Transverse colon (tissue), 4 donors: ENCODE measurements around the gene SLC24A4. TPM values are rescaled to one million over a fixed set of nuclear protein-coding genes. Genes with fewer than 3 reads are reported as not detected.

Experiments
- DNase-seq: peaks from one replicate; pipeline ENCODE4 v3.0.0-alpha.2; 2019
- H3K27ac ChIP-seq, 4 donors: fragments of 200-600 bp; sonication (generic); 2 replicates each; pipeline ENCODE4 v1.5.1; 2016 to 2018; ENCODE audit warnings: inconsistent platforms in 4 of 4
- H3K27me3 ChIP-seq: fragments of 200-600 bp; sonication (generic); 2 replicates; pipeline ENCODE4 v1.5.1; 2017; ENCODE audit warnings: inconsistent platforms
- H3K36me3 ChIP-seq, 4 donors: fragments of 200-600 bp; sonication (generic); 2 replicates each; pipeline ENCODE4 v1.5.1; 2017 to 2019; ENCODE audit warnings: inconsistent platforms in 4 of 4
- H3K4me1 ChIP-seq, 4 donors: fragments of 200-600 bp; sonication (generic); 2 replicates each; pipeline ENCODE4 v1.5.1; 2017 to 2020; ENCODE audit warnings: inconsistent platforms in 4 of 4
- H3K4me3 ChIP-seq, 4 donors: fragments of 200-600 bp; sonication (generic); 1 replicate in 1 of 4; 2 replicates in 3 of 4; pipeline versions ENCODE4 v1.5.1 to v1.6.1; 2017 to 2019; ENCODE audit warnings: inconsistent platforms in 4 of 4
- H3K9me3 ChIP-seq, 2 donors: fragments of 200-600 bp; sonication (generic); 2 replicates each; pipeline ENCODE4 v1.5.1; 2017 to 2019; ENCODE audit warnings: inconsistent platforms in 2 of 2
- EP300 ChIP-seq: sonication (generic); formaldehyde crosslinking; IDR thresholded peaks from one replicate; pipeline ENCODE4 v1.6.1; 2017; ENCODE audit warnings: antibody characterized with exemption, low read depth
- POLR2A ChIP-seq: fragments of 450-650 bp; IDR thresholded peaks from one replicate; pipeline ENCODE4 v1.6.1; 2016; ENCODE audit warnings: antibody characterized with exemption, mild to moderate bottlenecking, moderate library complexity
- POLR2AphosphoS5 ChIP-seq, 3 donors: sonication (generic); formaldehyde crosslinking; IDR thresholded peaks; one replicate each; pipeline ENCODE4 v1.6.1; 2016; ENCODE audit warnings: antibody characterized with exemption in 3 of 3
- WGBS, 2 donors: methylation state at CpG; one replicate each; pipeline ENCODE4 v1.1.5; 2018; ENCODE audit warnings: low coverage in 1 of 2; 5-methylcytosine and 5-hydroxymethylcytosine counted together
- in situ Hi-C, 4 donors: fragments of 200-750 bp; cut with MboI; loops; one replicate each; pipeline versions ENCODE4 v1.15.0 to v1.15.1; 2017; ENCODE audit warnings: low sequenced_read_pairs in 3 of 4, low pct_ligation_motif_present in 1 of 4, low pct_unique_long_range_greater_than_20kb in 1 of 4
- intact Hi-C: fragments of 100-400 bp; cut with DNase I; formaldehyde crosslinking; loops from one replicate; pipeline ENCODE4 v1.15.1; 2023; ENCODE audit warnings: low total_unique reads
- total RNA-seq, 4 donors: library from RNA; depleted of rRNA; stranded (reverse); fragments of >200 nt; gene quantifications; one replicate each; pipeline ENCODE4 v1.1.0, GENCODE V29; 2016
- TF ChIP-seq, protein P1 (sequence below), 5 experiments: fragments of 200-600 bp in 3 of 5; fragments of 450-650 bp in 2 of 5; sonication (generic) in 3 of 5; IDR thresholded peaks; 1 replicate in 2 of 5; 2 replicates in 3 of 5; pipeline ENCODE4 v1.5.1; 2016 to 2017; ENCODE audit warnings: antibody characterized with exemption in 5 of 5, inconsistent platforms in 3 of 5, mild to moderate bottlenecking in 2 of 5, moderate library complexity in 1 of 5

Gene SLC24A4
- total RNA-seq, 4 donors from 2014 or later = 0.27 to 0.48 TPM; not detected in 2

DNA sequence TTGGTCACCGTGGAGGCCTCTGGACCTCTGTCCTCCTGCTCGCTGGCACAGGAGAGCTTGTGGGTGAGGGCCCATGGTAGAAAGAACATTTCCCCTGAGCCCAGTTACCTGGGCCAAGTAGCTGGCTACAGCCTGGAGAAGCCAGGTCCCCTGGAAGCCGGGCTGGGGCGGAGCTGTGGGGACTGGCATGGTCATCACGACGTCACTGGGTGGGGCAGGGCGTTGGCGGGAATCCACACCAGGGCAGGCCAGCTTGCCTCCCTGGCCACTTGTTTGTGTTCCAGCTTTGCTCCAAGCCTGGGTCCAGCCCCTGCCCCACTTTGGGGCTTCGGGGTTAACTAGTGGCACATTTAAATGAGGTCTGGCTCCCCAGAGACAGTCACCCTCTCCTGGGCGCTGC is 35.0 kb upstream of the SLC24A4 start:
- H3K36me3 ChIP-seq = no peaks in the 10 kb centered on the region
- H3K4me3 ChIP-seq = no peak overlapping the region
- no peaks in the 10 kb centered on the region for H3K9me3 ChIP-seq
- WGBS, 2 donors = 80% methylated on average over 10 of the region's 10 CpGs; no CpG with 5 or more reads in 1 of the 2 donors
- H3K27ac ChIP-seq = no peak overlapping the region
- peaks cover 8% of the 10 kb centered on the region for H3K27me3 ChIP-seq
- in situ Hi-C loops = no loop called here
- peak; percentile 13 for DNase-seq
- TF ChIP-seq POLR2AphosphoS5 (IDR thresholded peaks at IDR 0.05) = no peak
- TF ChIP-seq, protein P1, sequence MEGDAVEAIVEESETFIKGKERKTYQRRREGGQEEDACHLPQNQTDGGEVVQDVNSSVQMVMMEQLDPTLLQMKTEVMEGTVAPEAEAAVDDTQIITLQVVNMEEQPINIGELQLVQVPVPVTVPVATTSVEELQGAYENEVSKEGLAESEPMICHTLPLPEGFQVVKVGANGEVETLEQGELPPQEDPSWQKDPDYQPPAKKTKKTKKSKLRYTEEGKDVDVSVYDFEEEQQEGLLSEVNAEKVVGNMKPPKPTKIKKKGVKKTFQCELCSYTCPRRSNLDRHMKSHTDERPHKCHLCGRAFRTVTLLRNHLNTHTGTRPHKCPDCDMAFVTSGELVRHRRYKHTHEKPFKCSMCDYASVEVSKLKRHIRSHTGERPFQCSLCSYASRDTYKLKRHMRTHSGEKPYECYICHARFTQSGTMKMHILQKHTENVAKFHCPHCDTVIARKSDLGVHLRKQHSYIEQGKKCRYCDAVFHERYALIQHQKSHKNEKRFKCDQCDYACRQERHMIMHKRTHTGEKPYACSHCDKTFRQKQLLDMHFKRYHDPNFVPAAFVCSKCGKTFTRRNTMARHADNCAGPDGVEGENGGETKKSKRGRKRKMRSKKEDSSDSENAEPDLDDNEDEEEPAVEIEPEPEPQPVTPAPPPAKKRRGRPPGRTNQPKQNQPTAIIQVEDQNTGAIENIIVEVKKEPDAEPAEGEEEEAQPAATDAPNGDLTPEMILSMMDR (IDR thresholded peaks at IDR 0.05) = no peak
- no peak for TF ChIP-seq POLR2A
- no peak for TF ChIP-seq EP300
- no peaks in the 10 kb centered on the region for H3K4me1 ChIP-seq
- intact Hi-C loops = no loop called here

DNA sequence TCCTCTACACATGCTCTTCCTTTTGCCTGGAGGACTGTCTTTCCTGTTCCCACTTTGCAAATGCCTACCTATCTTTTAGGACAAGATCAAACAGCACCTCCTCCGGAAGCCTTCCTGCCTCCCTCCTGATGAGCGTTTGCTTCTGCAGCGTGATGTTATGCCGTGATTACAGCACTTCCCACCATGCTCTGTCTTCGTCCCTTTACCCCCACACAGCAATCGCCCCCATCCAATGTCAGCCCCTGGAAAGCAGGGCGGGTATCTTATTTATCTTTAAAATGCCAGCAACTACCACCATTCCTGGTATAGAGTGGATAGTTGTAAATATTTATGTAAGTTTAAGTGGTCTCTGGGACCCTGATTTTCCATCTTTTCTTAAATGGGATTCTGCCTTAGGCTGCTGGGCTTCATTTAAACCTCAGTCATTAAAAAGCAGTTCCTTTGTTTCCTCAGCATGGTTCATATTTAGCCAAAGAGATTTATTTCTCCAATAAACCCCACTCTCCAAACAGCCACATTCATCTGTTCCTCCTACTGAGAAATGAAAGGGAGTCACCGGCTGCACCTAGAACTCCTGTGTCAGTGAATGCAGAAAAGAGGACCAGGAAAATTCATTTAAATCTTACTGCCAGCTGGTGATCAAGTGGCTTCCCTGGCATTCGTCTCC is 33.8 kb upstream of the SLC24A4 start:
- TF ChIP-seq POLR2AphosphoS5 (IDR thresholded peaks at IDR 0.05) (no peak), EP300 (no peak), POLR2A (no peak)
- TF ChIP-seq, protein P1 (IDR thresholded peaks at IDR 0.05) = no peak

DNA sequence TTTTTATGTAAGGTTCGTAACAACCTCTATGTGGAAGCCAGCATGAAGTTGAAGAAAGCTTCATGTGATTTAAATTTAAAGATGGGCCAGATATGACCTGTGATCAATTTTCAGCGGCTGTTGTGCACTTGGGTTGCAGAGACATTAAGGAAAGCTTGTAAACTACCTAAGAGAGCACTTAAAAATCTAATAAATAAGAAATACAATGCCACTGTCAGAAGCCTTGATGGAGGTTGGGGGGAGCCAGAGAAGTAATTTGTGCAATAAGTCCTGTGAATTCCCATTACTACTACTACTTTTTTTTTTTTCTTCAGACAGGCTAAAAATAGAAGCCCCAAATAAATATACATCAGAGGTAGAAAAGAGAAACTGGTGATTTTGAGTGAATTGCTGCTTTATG is 30.3 kb upstream of the SLC24A4 start:
- H3K36me3 ChIP-seq = no peaks in the 10 kb centered on the region
- DNase-seq = no peak
- intact Hi-C loops (no loop called here), in situ Hi-C loops (no loop called here)
- peaks cover 8% of the 10 kb centered on the region for H3K27me3 ChIP-seq
- H3K4me3 ChIP-seq = no peak overlapping the region
- 82 to 95% methylated on average over 2 of the region's 2 CpGs for WGBS, 2 donors
- TF ChIP-seq POLR2A = no peak
- TF ChIP-seq POLR2AphosphoS5 (IDR thresholded peaks at IDR 0.05) = no peak
- TF ChIP-seq, protein P1 (IDR thresholded peaks at IDR 0.05) = no peak
- TF ChIP-seq EP300 = no peak
- no peak overlapping the region for H3K27ac ChIP-seq
- no peaks in the 10 kb centered on the region for H3K4me1 ChIP-seq
- no peaks in the 10 kb centered on the region for H3K9me3 ChIP-seq

More for the DNA sequence above, 33.8 kb upstream of the SLC24A4 start:
- Histone ChIP-seq H3K27ac (no peak overlapping the region), H3K27me3 (peaks cover 8% of the 10 kb centered on the region), H3K36me3 (no peaks in the 10 kb centered on the region), H3K9me3 (no peaks in the 10 kb centered on the region), H3K4me1 (no peaks in the 10 kb centered on the region), H3K4me3 (no peak overlapping the region)
- WGBS, 2 donors = 30 to 31% methylated on average over 6 to 9 of the region's 9 CpGs
- no peak for DNase-seq
- intact Hi-C loops (no loop called here), in situ Hi-C loops (no loop called here)

DNA sequence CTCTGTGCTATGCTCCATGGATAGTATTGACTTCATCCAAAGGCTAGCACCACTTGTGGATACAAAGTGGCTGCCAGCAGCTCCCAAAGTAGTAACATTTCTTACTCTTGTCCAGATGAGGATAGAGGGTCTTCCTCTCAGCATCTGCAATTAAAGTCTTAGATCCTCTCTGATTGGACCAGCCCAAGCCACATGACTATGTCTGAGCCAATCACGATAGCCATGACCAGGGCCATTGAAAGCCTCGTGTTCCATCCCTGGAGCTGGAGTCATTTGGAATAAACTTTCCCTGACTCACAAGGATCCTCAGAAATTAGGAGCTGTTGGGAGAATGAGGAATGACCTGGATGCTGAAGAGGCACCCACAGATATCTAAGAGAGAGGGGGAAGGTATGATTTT is 28.5 kb upstream of the SLC24A4 start:
- in situ Hi-C loops = no loop called here
- TF ChIP-seq POLR2A (no peak), POLR2AphosphoS5 (IDR thresholded peaks at IDR 0.05) (no peak), EP300 (no peak)
- TF ChIP-seq, protein P1 (IDR thresholded peaks at IDR 0.05) = no peak
- no peaks in the 10 kb centered on the region for H3K9me3 ChIP-seq
- no peaks in the 10 kb centered on the region for H3K4me1 ChIP-seq
- DNase-seq = no peak
- H3K27ac ChIP-seq = no peak overlapping the region
- H3K27me3 ChIP-seq = no peaks in the 10 kb centered on the region
- no peaks in the 10 kb centered on the region for H3K36me3 ChIP-seq
- WGBS, 2 donors = 72 to 77% methylated on average over 2 of the region's 2 CpGs
- intact Hi-C loops = no loop called here
- no peak overlapping the region for H3K4me3 ChIP-seq
